Right lung (tissue), 5 donors: ENCODE measurements around the gene KDM2A. TPM values are rescaled to one million over a fixed set of nuclear protein-coding genes. Genes with fewer than 3 reads are reported as not detected.
"Not testable (repeated sequence)": the region's sequence is repeated elsewhere in the genome, so short reads cannot be mapped to it uniquely, and the experiment has no call there.

ENCODE experiments used
- DNase-seq, 2 donors: peaks; one replicate each; pipeline ENCODE4 v3.0.0-alpha.2; 2013
- polyA plus RNA-seq, 5 donors: library from polyadenylated mRNA; unstranded; fragments of 120-200 nt; gene quantifications; one replicate each; pipeline versions ENCODE4 v1.2.1 to v1.2.3, GENCODE V29; 2013; ENCODE audit warnings: inconsistent platforms in 1 of 5, low replicate concordance in 1 of 5; ENCODE audit not compliant: insufficient read length in 5 of 5, insufficient read depth in 1 of 5

KDM2A gene
- polyA plus RNA-seq, 5 donors: 67.3 to 80.4 (median 70.7) TPM

- DNase-seq: no peak
Observed at GRCh38 chr11:67165623-67166022, 46.6 kb downstream of the KDM2A start.

- no peak for DNase-seq
Observed at GRCh38 chr11:67167091-67167490, 48.0 kb downstream of the KDM2A start.

GRCh38 chr11:67167719-67168118, 48.7 kb downstream of the KDM2A start:
- DNase-seq: no peak

GRCh38 chr11:67168911-67169310, 49.8 kb downstream of the KDM2A start:
- DNase-seq: not testable (repeated sequence)

GRCh38 chr11:67174311-67174710, 55.2 kb downstream of the KDM2A start:
- DNase-seq: no peak

- no peak for DNase-seq
Observed at GRCh38 chr11:67177399-67178281, 58.6 kb downstream of the KDM2A start.

- DNase-seq: no peak
Observed at GRCh38 chr11:67178421-67178820, 59.4 kb downstream of the KDM2A start.

GRCh38 chr11:67178878-67179277, 59.8 kb downstream of the KDM2A start:
- no peak for DNase-seq

- no peak for DNase-seq
Observed at GRCh38 chr11:67179892-67180490, 60.9 kb downstream of the KDM2A start.

- no peak for DNase-seq
Observed at GRCh38 chr11:67194096-67194495, 75.0 kb downstream of the KDM2A start.

- DNase-seq: no peak
Observed at GRCh38 chr11:67195971-67196456, 77.0 kb downstream of the KDM2A start.

- no peak for DNase-seq
Observed at GRCh38 chr11:67197606-67198005, 78.5 kb downstream of the KDM2A start.

GRCh38 chr11:67198781-67199180, 79.7 kb downstream of the KDM2A start:
- DNase-seq: not testable (repeated sequence)

- DNase-seq: no peak
Observed at GRCh38 chr11:67199751-67200150, 80.7 kb downstream of the KDM2A start.

- no peak for DNase-seq
Observed at GRCh38 chr11:67202028-67202427, 83.0 kb downstream of the KDM2A start.

GRCh38 chr11:67204822-67205221, 85.8 kb downstream of the KDM2A start:
- no peak for DNase-seq

- DNase-seq: not testable (repeated sequence)
Observed at GRCh38 chr11:67209222-67209621, 90.2 kb downstream of the KDM2A start.

- DNase-seq: no peak
Observed at GRCh38 chr11:67211656-67212436, 92.8 kb downstream of the KDM2A start.

GRCh38 chr11:67213178-67213621, 94.1 kb downstream of the KDM2A start:
- DNase-seq: no peak

- DNase-seq: no peak
Observed at GRCh38 chr11:67227726-67228125, 108.7 kb downstream of the KDM2A start.

- DNase-seq: no peak
Observed at GRCh38 chr11:67230406-67230805, 111.3 kb downstream of the KDM2A start.

- no peak for DNase-seq
Observed at GRCh38 chr11:67230886-67231285, 111.8 kb downstream of the KDM2A start.
